ENCODE data around the gene CHAT.

CHAT gene

DNA sequence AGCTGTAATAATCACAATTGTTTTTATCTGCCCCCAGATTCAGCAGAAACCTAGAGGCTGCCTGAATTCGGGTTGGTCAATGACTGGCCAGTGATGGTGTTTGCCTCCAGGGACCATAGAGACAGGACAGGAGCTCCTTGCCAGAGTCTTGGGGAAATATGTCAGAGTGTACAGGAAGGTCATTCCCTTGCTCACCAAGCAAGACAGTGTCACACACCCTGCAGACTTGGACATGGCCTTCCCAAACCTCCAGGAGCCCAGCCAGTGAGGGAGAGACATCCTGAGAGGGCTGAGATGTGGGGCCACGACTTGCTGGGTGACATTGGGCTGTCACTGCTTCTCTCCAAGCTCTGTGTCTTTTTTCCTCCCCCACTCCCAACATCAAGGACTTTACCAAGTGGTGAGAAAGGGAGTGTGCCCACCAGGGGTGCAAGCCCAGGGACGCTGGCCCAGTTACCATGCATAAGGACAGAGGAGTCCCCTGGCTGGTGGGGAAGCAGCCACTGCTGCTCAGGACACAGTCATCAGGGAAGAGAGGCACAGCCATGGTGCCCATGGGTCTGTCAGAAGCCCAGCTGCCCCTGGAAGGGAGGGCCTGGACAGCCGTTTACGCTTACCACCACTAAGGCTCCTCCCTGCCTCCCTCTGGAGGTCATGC is 40.3 kb downstream of the CHAT start:
- Histone ChIP-seq H2BK5ac (ENCODE audit: low read depth, low read length, poor library complexity, severe bottlenecking) (no peak overlapping the region), H3K79me1 (replicated peaks; ENCODE audit: low read length, poor library complexity, severe bottlenecking) (no peaks in the 10 kb centered on the region), H2BK120ac (ENCODE audit: low read depth, low read length) (no peak overlapping the region), H3K18ac (ENCODE audit: low read depth in 1 of 2, low read length in 2 of 2) (no peak overlapping the region), H2BK12ac (ENCODE audit: low read length in 2 of 2) (no peak overlapping the region), H2AK5ac (ENCODE audit: low read length, severe bottlenecking) (no peak overlapping the region), H3K27me3 (ENCODE audit: control insufficient read depth in 1 of 2, insufficient read depth in 1 of 2, low read length in 2 of 2) (peaks cover 10 to 67% of the 10 kb centered on the region in 2 experiments), H3K9ac (ENCODE audit: low read length) (no peak overlapping the region), H3K4me3 (ENCODE audit: insufficient read depth in 1 of 2, low read depth in 1 of 2, low read length in 2 of 2) (no peak overlapping the region), H4K8ac (ENCODE audit: low read length) (no peak overlapping the region), H3K36me3 (ENCODE audit: control insufficient read depth in 1 of 2, insufficient read depth in 2 of 2, low read depth in 1 of 2, low read length in 2 of 2) (no peaks in the 10 kb centered on the region), H3K4me1 (ENCODE audit: control insufficient read depth, insufficient read depth, low read depth, low read length) (peaks cover 5% of the 10 kb centered on the region), H3K23ac (ENCODE audit: low read length in 2 of 2) (no peak overlapping the region), H3K9me3 (ENCODE audit: control insufficient read depth, low read length) (peaks cover 7% of the 10 kb centered on the region), H4K91ac (ENCODE audit: low read length) (no peak overlapping the region), H3K4me2 (ENCODE audit: low read length, poor library complexity, severe bottlenecking) (no peak overlapping the region), H2BK15ac (ENCODE audit: low read depth, poor library complexity, severe bottlenecking) (no peak overlapping the region), H3K4ac (ENCODE audit: low read depth in 1 of 2, low read length in 2 of 2) (no peak overlapping the region), H2AFZ (ENCODE audit: low read depth, low read length) (no peak overlapping the region), H3K14ac (ENCODE audit: low read length in 2 of 2) (no peak overlapping the region), H3K27ac (ENCODE audit: low read length, poor library complexity, severe bottlenecking) (no peak overlapping the region)
- no peak for DNase-seq
- 75% methylated on average over 5 of the region's 5 CpGs for WGBS

DNA sequence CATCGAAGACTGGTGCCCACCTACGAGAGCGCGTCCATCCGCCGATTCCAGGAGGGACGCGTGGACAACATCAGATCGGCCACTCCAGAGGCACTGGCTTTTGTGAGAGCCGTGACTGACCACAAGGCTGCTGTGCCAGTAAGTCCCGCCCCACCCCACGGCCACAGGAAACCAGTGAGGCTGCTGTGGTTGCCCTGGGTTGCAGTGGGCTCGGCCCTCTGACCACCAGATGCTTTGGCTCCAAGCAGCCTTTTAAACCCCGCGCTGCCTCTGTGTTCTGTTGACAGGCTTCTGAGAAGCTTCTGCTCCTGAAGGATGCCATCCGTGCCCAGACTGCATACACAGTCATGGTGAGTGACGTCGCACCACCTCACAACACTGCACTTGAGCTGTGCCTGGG is 41.3 kb downstream of the CHAT start:
- Histone ChIP-seq H3K14ac (ENCODE audit: low read length in 2 of 2) (no peak overlapping the region), H3K27me3 (ENCODE audit: control insufficient read depth in 1 of 2, insufficient read depth in 1 of 2, low read length in 2 of 2) (peaks cover 10 to 60% of the 10 kb centered on the region in 2 experiments), H3K4me2 (ENCODE audit: low read length, poor library complexity, severe bottlenecking) (no peak overlapping the region), H3K36me3 (ENCODE audit: control insufficient read depth in 1 of 2, insufficient read depth in 2 of 2, low read depth in 1 of 2, low read length in 2 of 2) (no peaks in the 10 kb centered on the region), H3K4ac (ENCODE audit: low read depth in 1 of 2, low read length in 2 of 2) (no peak overlapping the region), H3K9ac (ENCODE audit: low read length) (no peak overlapping the region), H4K91ac (ENCODE audit: low read length) (no peak overlapping the region), H2BK12ac (ENCODE audit: low read length in 2 of 2) (no peak overlapping the region), H3K9me3 (ENCODE audit: control insufficient read depth, low read length) (peaks cover 9% of the 10 kb centered on the region), H3K4me1 (ENCODE audit: control insufficient read depth, insufficient read depth, low read depth, low read length) (no peaks in the 10 kb centered on the region), H3K23ac (ENCODE audit: low read length in 2 of 2) (no peak overlapping the region), H4K8ac (ENCODE audit: low read length) (no peak overlapping the region), H3K27ac (ENCODE audit: low read length, poor library complexity, severe bottlenecking) (no peak overlapping the region), H2BK5ac (ENCODE audit: low read depth, low read length, poor library complexity, severe bottlenecking) (no peak overlapping the region), H3K4me3 (ENCODE audit: insufficient read depth in 1 of 2, low read depth in 1 of 2, low read length in 2 of 2) (no peak overlapping the region), H3K79me1 (replicated peaks; ENCODE audit: low read length, poor library complexity, severe bottlenecking) (no peaks in the 10 kb centered on the region), H2AFZ (ENCODE audit: low read depth, low read length) (no peak overlapping the region), H2BK15ac (ENCODE audit: low read depth, poor library complexity, severe bottlenecking) (no peak overlapping the region), H3K18ac (ENCODE audit: low read depth in 1 of 2, low read length in 2 of 2) (no peak overlapping the region), H2BK120ac (ENCODE audit: low read depth, low read length) (no peak overlapping the region), H2AK5ac (ENCODE audit: low read length, severe bottlenecking) (no peak overlapping the region)
- 88% methylated on average over 18 of the region's 18 CpGs for WGBS
- DNase-seq, result no peak

DNA sequence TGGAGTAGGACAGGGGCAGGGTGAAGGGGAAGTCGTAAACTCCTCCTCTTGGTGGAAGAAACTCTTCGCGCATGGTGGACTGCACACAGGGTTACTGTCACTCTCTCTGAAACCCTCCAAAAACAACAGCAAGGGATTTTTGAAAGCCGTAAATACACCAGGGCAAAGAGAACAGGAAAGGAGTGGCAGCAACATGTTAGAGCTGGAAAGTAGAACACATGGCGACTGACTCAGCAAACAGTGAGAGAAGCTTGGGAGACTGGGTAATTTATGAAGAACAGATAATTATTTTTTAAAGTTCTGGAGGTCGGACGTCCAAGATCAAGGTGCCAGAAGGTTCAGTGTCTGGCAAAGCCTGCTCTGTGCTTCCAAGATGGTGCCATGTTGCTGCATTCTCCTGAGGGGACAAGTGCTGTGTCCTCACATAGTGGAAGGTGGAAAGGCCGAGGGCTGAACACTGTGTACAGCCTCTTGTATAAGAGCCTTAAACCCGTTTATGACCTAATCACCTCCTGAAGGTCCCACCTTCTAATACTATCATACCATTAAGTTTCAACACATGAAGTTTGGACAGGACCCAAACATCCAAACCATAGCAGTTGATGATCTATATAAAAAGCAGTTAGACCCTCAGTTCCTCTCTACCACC is 43.1 kb downstream of the CHAT start:
- peaks cover 7 to 48% of the 10 kb centered on the region in 2 experiments for H3K27me3 ChIP-seq (ENCODE audit: control insufficient read depth in 1 of 2, insufficient read depth in 1 of 2, low read length in 2 of 2)
- H4K8ac ChIP-seq (ENCODE audit: low read length), result no peak overlapping the region
- no peak overlapping the region for H4K91ac ChIP-seq (ENCODE audit: low read length)
- H2AK5ac ChIP-seq (ENCODE audit: low read length, severe bottlenecking), result no peak overlapping the region
- H2AFZ ChIP-seq (ENCODE audit: low read depth, low read length), result no peak overlapping the region
- H2BK5ac ChIP-seq (ENCODE audit: low read depth, low read length, poor library complexity, severe bottlenecking), result no peak overlapping the region
- no peak overlapping the region for H3K14ac ChIP-seq (ENCODE audit: low read length in 2 of 2)
- DNase-seq, result no peak
- no peaks in the 10 kb centered on the region for H3K4me1 ChIP-seq (ENCODE audit: control insufficient read depth, insufficient read depth, low read depth, low read length)
- no peak overlapping the region for H3K18ac ChIP-seq (ENCODE audit: low read depth in 1 of 2, low read length in 2 of 2)
- no peaks in the 10 kb centered on the region for H3K36me3 ChIP-seq (ENCODE audit: control insufficient read depth in 1 of 2, insufficient read depth in 2 of 2, low read depth in 1 of 2, low read length in 2 of 2)
- peaks cover 9% of the 10 kb centered on the region for H3K9me3 ChIP-seq (ENCODE audit: control insufficient read depth, low read length)
- no peak overlapping the region for H2BK15ac ChIP-seq (ENCODE audit: low read depth, poor library complexity, severe bottlenecking)
- no peak overlapping the region for H3K27ac ChIP-seq (ENCODE audit: low read length, poor library complexity, severe bottlenecking)
- H3K9ac ChIP-seq (ENCODE audit: low read length), result no peak overlapping the region
- no peaks in the 10 kb centered on the region for H3K79me1 ChIP-seq (replicated peaks; ENCODE audit: low read length, poor library complexity, severe bottlenecking)
- no peak overlapping the region for H3K4me2 ChIP-seq (ENCODE audit: low read length, poor library complexity, severe bottlenecking)
- no peak overlapping the region for H3K23ac ChIP-seq (ENCODE audit: low read length in 2 of 2)
- H2BK12ac ChIP-seq (ENCODE audit: low read length in 2 of 2), result no peak overlapping the region
- H3K4ac ChIP-seq (ENCODE audit: low read depth in 1 of 2, low read length in 2 of 2), result no peak overlapping the region
- 73% methylated on average over 9 of the region's 9 CpGs for WGBS
- no peak overlapping the region for H2BK120ac ChIP-seq (ENCODE audit: low read depth, low read length)
- H3K4me3 ChIP-seq (ENCODE audit: insufficient read depth in 1 of 2, low read depth in 1 of 2, low read length in 2 of 2), result no peak overlapping the region

DNA sequence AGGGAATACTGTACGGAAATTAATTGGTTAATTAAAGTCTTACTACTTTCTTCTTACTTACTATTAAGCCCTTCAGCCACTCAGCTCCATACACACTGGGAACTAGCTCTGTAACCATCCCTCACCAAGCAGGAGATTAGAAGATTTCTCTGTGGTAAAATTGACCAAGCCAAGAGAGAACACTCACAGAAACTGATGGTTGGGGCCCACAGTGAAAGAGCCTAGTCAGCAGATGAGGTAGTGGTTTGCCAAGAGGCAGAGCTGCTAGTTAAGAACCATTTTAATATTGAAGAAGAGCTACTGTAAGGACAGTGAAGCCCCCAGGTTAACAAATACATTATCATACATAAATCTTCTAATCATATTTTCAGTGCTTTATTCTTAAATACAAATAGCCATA is 43.8 kb downstream of the CHAT start:
- no peak for DNase-seq

More for the DNA sequence above, 43.8 kb downstream of the CHAT start:
- H2BK120ac ChIP-seq (ENCODE audit: low read depth, low read length), result no peak overlapping the region
- H2BK5ac ChIP-seq (ENCODE audit: low read depth, low read length, poor library complexity, severe bottlenecking), result no peak overlapping the region
- no peaks in the 10 kb centered on the region for H3K36me3 ChIP-seq (ENCODE audit: control insufficient read depth in 1 of 2, insufficient read depth in 2 of 2, low read depth in 1 of 2, low read length in 2 of 2)
- peaks cover under 1 to 48% of the 10 kb centered on the region in 2 experiments for H3K27me3 ChIP-seq (ENCODE audit: control insufficient read depth in 1 of 2, insufficient read depth in 1 of 2, low read length in 2 of 2)
- no peak overlapping the region for H4K8ac ChIP-seq (ENCODE audit: low read length)
- no peak overlapping the region for H3K9ac ChIP-seq (ENCODE audit: low read length)
- H3K27ac ChIP-seq (ENCODE audit: low read length, poor library complexity, severe bottlenecking), result no peak overlapping the region
- peaks cover 9% of the 10 kb centered on the region for H3K9me3 ChIP-seq (ENCODE audit: control insufficient read depth, low read length)
- H2AK5ac ChIP-seq (ENCODE audit: low read length, severe bottlenecking), result no peak overlapping the region
- no peak overlapping the region for H3K4me3 ChIP-seq (ENCODE audit: insufficient read depth in 1 of 2, low read depth in 1 of 2, low read length in 2 of 2)
- no CpG with 5 or more reads among the region's 1 CpG for whole genome bisulfite sequencing
- H3K4me1 ChIP-seq (ENCODE audit: control insufficient read depth, insufficient read depth, low read depth, low read length), result no peaks in the 10 kb centered on the region
- no peak overlapping the region for H4K91ac ChIP-seq (ENCODE audit: low read length)
- no peak overlapping the region for H2BK15ac ChIP-seq (ENCODE audit: low read depth, poor library complexity, severe bottlenecking)
- no peak overlapping the region for H2AFZ ChIP-seq (ENCODE audit: low read depth, low read length)
- H3K23ac ChIP-seq (ENCODE audit: low read length in 2 of 2), result no peak overlapping the region
- no peak overlapping the region for H2BK12ac ChIP-seq (ENCODE audit: low read length in 2 of 2)
- no peak overlapping the region for H3K4ac ChIP-seq (ENCODE audit: low read depth in 1 of 2, low read length in 2 of 2)
- H3K18ac ChIP-seq (ENCODE audit: low read depth in 1 of 2, low read length in 2 of 2), result no peak overlapping the region
- no peaks in the 10 kb centered on the region for H3K79me1 ChIP-seq (replicated peaks; ENCODE audit: low read length, poor library complexity, severe bottlenecking)
- no peak overlapping the region for H3K14ac ChIP-seq (ENCODE audit: low read length in 2 of 2)
- H3K4me2 ChIP-seq (ENCODE audit: low read length, poor library complexity, severe bottlenecking), result no peak overlapping the region

Data from mesenchymal stem cell (in vitro differentiated cells and primary cell).